Fibroblast of skin of right biceps (primary cell): ENCODE data around the gene PIEZO1.
"Not testable (repeated sequence)": the region's sequence is repeated elsewhere in the genome, so short reads cannot be mapped to it uniquely, and the experiment has no call there.

Experiments
- DNase-seq: peaks from one replicate; pipeline ENCODE4 v3.0.0-alpha.2; 2013

The PIEZO1 gene

GRCh38 chr16:88685156-88686061, 99.6 kb downstream of the PIEZO1 start:
- DNase-seq, result peak; percentile 55

- no peak for DNase-seq
Observed at GRCh38 chr16:88684569-88685155, 100.4 kb downstream of the PIEZO1 start.

- DNase-seq, result no peak
Observed at GRCh38 chr16:88681709-88682451, 103.1 kb downstream of the PIEZO1 start.

- no peak for DNase-seq
Observed at GRCh38 chr16:88681084-88681680, 103.8 kb downstream of the PIEZO1 start.

GRCh38 chr16:88680554-88681083, 104.4 kb downstream of the PIEZO1 start:
- DNase-seq, result no peak

- DNase-seq, result no peak
Observed at GRCh38 chr16:88678224-88678979, 106.6 kb downstream of the PIEZO1 start.

GRCh38 chr16:88677721-88678120, 107.3 kb downstream of the PIEZO1 start:
- DNase-seq, result no peak

- no peak for DNase-seq
Observed at GRCh38 chr16:88676502-88677242, 108.3 kb downstream of the PIEZO1 start.

GRCh38 chr16:88673716-88674379, 111.2 kb downstream of the PIEZO1 start:
- no peak for DNase-seq

GRCh38 chr16:88672776-88673175, 112.2 kb downstream of the PIEZO1 start:
- DNase-seq, result no peak

- no peak for DNase-seq
Observed at GRCh38 chr16:88671806-88672205, 113.2 kb downstream of the PIEZO1 start.

- DNase-seq, result peak; percentile 20
Observed at GRCh38 chr16:88669980-88670379, 115.0 kb downstream of the PIEZO1 start.

GRCh38 chr16:88669493-88669892, 115.5 kb downstream of the PIEZO1 start:
- DNase-seq, result not testable (repeated sequence)

GRCh38 chr16:88667461-88667860, 117.6 kb downstream of the PIEZO1 start:
- no peak for DNase-seq

- DNase-seq, result no peak
Observed at GRCh38 chr16:88665570-88665969, 119.5 kb downstream of the PIEZO1 start.
